Measurements from ENCODE around the gene EMILIN1.

The EMILIN1 gene

GRCh38 chr2:27135478-27135955 lies 57.1 kb downstream of the EMILIN1 start:
- Histone ChIP-seq H4K20me1 (ENCODE audit: insufficient read depth, low read length, poor library complexity, severe bottlenecking) (peaks cover 10% of the 10 kb centered on the region), H3F3A (ENCODE audit: low read depth) (no peaks in the 10 kb centered on the region), H3K9me3 (ENCODE audit: insufficient read depth, low read depth, low read length) (no peaks in the 10 kb centered on the region), H3K9ac (ENCODE audit: low read depth, low read length, poor library complexity, severe bottlenecking) (no peak overlapping the region), H3K79me2 (ENCODE audit: insufficient read depth, low read length) (peaks cover 30% of the 10 kb centered on the region), H3K9me2 (replicated peaks; ENCODE audit: low read depth, low read length) (no peaks in the 10 kb centered on the region), H3K27me3 (ENCODE audit: insufficient read depth, low read length, poor library complexity, severe bottlenecking) (peaks cover 4% of the 10 kb centered on the region), H3K4me1 (ENCODE audit: insufficient read depth, low read length, poor library complexity, severe bottlenecking) (peaks cover 22% of the 10 kb centered on the region), H2AFZ (ENCODE audit: low read length) (no peak overlapping the region; the same call in 1 of the 2 replicates), H3K4me3 (ENCODE audit: low read length, poor library complexity, severe bottlenecking) (no peak overlapping the region), H3K4me2 (ENCODE audit: low read depth, low read length, poor library complexity, severe bottlenecking) (no peak overlapping the region), H3K36me3 (ENCODE audit: insufficient read depth, low read length) (peaks cover 10% of the 10 kb centered on the region; the same call in 1 of the 2 replicates)
- TF ChIP-seq CTCF (conservative IDR thresholded peaks at IDR 0.05; ENCODE audit: low read length) (no peak), EZH2phosphoT487 (IDR thresholded peaks at IDR 0.05; ENCODE audit: borderline replicate concordance) (no peak)
